ENCODE results near the gene DNAH17.

DNA sequence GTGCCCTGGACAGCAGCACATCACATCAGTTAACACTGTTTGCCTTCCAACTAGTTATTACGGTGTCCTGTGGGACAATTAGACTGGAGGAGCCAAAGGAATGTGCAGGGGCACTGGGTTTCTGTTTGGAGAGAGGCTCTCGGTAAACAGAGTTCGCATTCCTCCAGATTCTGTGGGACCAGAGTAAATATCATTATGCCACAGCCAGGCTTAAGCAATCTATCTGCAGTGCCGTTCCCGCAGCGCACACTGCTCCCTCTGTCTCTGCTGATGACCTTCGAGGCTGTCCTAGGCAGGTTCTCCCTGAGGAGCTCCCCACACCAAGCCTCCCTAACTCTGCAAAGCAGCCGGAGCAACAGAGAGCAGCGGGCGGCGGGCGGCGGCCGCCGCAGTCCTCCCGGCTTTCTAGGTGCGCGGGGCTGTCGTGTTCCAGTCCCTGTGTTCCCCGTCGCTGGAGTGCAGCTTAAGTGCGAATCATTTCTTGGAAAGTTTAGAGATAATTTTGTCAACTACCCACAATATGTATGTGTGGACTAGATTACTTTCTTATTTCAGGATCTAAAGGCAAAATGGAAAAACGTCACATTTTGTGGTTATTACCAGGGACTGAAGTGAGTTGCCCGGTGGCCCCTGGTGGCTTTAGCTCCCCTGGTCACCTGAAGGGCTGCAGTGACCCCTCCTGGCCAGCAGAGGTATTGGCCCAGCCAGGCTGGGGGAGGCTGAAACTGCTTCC, 155.5 kb downstream of the DNAH17 start:
- TF ChIP-seq, protein P1, sequence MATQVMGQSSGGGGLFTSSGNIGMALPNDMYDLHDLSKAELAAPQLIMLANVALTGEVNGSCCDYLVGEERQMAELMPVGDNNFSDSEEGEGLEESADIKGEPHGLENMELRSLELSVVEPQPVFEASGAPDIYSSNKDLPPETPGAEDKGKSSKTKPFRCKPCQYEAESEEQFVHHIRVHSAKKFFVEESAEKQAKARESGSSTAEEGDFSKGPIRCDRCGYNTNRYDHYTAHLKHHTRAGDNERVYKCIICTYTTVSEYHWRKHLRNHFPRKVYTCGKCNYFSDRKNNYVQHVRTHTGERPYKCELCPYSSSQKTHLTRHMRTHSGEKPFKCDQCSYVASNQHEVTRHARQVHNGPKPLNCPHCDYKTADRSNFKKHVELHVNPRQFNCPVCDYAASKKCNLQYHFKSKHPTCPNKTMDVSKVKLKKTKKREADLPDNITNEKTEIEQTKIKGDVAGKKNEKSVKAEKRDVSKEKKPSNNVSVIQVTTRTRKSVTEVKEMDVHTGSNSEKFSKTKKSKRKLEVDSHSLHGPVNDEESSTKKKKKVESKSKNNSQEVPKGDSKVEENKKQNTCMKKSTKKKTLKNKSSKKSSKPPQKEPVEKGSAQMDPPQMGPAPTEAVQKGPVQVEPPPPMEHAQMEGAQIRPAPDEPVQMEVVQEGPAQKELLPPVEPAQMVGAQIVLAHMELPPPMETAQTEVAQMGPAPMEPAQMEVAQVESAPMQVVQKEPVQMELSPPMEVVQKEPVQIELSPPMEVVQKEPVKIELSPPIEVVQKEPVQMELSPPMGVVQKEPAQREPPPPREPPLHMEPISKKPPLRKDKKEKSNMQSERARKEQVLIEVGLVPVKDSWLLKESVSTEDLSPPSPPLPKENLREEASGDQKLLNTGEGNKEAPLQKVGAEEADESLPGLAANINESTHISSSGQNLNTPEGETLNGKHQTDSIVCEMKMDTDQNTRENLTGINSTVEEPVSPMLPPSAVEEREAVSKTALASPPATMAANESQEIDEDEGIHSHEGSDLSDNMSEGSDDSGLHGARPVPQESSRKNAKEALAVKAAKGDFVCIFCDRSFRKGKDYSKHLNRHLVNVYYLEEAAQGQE (IDR thresholded peaks at IDR 0.05; ENCODE audit: low read depth): no peak
- no peak for TF ChIP-seq SRF (IDR thresholded peaks at IDR 0.05; ENCODE audit: low read depth)
- no peak for TF ChIP-seq POLR2AphosphoS5 (IDR thresholded peaks at IDR 0.05; ENCODE audit: low read depth, low read length)
- TF ChIP-seq ZNF274 (IDR thresholded peaks at IDR 0.05; ENCODE audit: low read depth, low read length): no peak
- TF ChIP-seq POLR2A (IDR thresholded peaks at IDR 0.05; ENCODE audit: borderline replicate concordance, extremely low read depth, insufficient read depth, insufficient read length): no peak
- TF ChIP-seq CTCF (IDR thresholded peaks at IDR 0.05 in 2 of 3, conservative IDR thresholded peaks at IDR 0.05 in 1 of 3; ENCODE audit: borderline replicate concordance in 1 of 3, insufficient read depth in 1 of 3, low read depth in 2 of 3, low read length in 2 of 3): peak; percentile 98 to 100 (median 100)
- TF ChIP-seq FOSL1 (IDR thresholded peaks at IDR 0.05; ENCODE audit: low read depth): no peak
- no peak for TF ChIP-seq YY1 (IDR thresholded peaks at IDR 0.05; ENCODE audit: extremely low read depth, insufficient replicate concordance, low read depth, low read length)
- peak; percentile 98 for TF ChIP-seq RAD21 (IDR thresholded peaks at IDR 0.05; ENCODE audit: low read depth)
- TF ChIP-seq, protein P2, sequence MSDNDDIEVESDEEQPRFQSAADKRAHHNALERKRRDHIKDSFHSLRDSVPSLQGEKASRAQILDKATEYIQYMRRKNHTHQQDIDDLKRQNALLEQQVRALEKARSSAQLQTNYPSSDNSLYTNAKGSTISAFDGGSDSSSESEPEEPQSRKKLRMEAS (IDR thresholded peaks at IDR 0.05): no peak
- no peak for TF ChIP-seq JUND (IDR thresholded peaks at IDR 0.05)

Measured in HCT116 (cell line).